Fibroblast of the conjunctiva (primary cell): Measurements from ENCODE around the gene SRSF8.
"Not testable (repeated sequence)": the region's sequence is repeated elsewhere in the genome, so short reads cannot be mapped to it uniquely, and the experiment has no call there.

Experiments
- DNase-seq: peaks from one replicate; pipeline ENCODE4 v3.0.0-alpha.2; 2010; ENCODE audit warnings: low read depth

The SRSF8 gene

GRCh38 chr11:95098826-95099225 lies 32.1 kb downstream of the SRSF8 start:
- DNase-seq, result no peak

- no peak for DNase-seq
Measured at GRCh38 chr11:95100191-95100648, 33.5 kb downstream of the SRSF8 start.

GRCh38 chr11:95100856-95101507 lies 34.3 kb downstream of the SRSF8 start:
- no peak for DNase-seq

GRCh38 chr11:95101935-95102334 lies 35.2 kb downstream of the SRSF8 start:
- DNase-seq, result no peak

GRCh38 chr11:95102733-95103132 lies 36.0 kb downstream of the SRSF8 start:
- DNase-seq, result no peak

- DNase-seq, result no peak
Measured at GRCh38 chr11:95103701-95104100, 37.0 kb downstream of the SRSF8 start.

GRCh38 chr11:95104121-95104830 lies 37.6 kb downstream of the SRSF8 start:
- no peak for DNase-seq

GRCh38 chr11:95104856-95105255 lies 38.1 kb downstream of the SRSF8 start:
- no peak for DNase-seq

GRCh38 chr11:95108159-95108611 lies 41.5 kb downstream of the SRSF8 start:
- DNase-seq, result no peak

GRCh38 chr11:95108671-95109551 lies 42.2 kb downstream of the SRSF8 start:
- no peak for DNase-seq

- DNase-seq, result not testable (repeated sequence)
Measured at GRCh38 chr11:95111471-95111870, 44.8 kb downstream of the SRSF8 start.

- no peak for DNase-seq
Measured at GRCh38 chr11:95111923-95112540, 45.3 kb downstream of the SRSF8 start.

GRCh38 chr11:95115597-95115996 lies 48.9 kb downstream of the SRSF8 start:
- no peak for DNase-seq

- DNase-seq, result no peak
Measured at GRCh38 chr11:95119361-95120060, 52.8 kb downstream of the SRSF8 start.
